ENCODE data around the gene RASSF4.

RASSF4 gene

DNA sequence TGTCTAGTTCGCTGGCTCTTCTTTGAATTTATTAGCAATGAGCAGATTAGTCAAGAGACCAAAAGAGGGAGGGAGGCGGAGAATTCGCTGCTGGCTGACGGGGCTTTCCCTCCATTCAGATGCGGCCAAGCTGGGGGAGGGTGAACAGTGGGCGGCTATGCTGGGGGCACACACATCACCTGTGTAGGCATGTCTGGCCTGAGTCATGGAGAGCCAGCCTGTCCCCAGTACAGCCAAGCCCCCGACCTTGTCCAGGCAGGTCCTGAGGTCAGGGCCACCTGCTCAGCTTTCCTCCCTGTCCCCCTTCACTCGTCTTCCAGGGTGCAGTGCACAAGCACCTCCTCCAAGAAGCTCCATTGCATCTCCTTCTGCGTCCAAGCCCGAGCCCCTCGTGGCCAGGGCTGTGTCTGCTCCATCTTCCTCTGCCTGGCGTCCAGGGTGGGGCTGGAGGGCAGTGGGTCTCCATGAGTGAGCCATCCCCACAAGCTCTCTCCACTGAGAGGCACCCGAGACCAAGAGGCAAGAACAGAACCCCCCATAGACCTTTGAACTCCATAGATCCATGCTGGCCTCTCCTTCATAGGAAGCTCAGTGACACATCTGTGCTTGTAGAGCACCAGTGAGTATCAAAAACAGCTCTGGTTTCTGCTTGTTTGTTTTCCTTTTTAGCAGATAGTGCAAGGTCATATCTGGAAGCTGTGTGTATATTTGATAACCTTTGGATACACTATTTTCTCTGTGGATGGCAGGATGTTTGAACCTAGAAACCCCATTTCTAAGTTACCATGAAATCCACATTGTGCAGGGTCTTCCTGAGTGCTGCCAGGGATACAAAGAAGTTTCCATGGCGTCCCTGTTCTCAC is 20.9 kb downstream of the RASSF4 start:
- Histone ChIP-seq H3K4me1 (ENCODE audit: control insufficient read depth in 2 of 2, insufficient read depth in 2 of 2, low read length in 2 of 2) (peaks cover 21 to 52% of the 10 kb centered on the region in 2 donors), H3K9ac (ENCODE audit: low read depth in 1 of 2, low read length in 2 of 2) (peak overlapping the region in 1 of 2 donors; percentile 37), H3K36me3 (ENCODE audit: control insufficient read depth in 2 of 2, insufficient read depth in 2 of 2, low read length in 2 of 2) (peaks cover 3 to 5% of the 10 kb centered on the region in 2 donors)

DNA sequence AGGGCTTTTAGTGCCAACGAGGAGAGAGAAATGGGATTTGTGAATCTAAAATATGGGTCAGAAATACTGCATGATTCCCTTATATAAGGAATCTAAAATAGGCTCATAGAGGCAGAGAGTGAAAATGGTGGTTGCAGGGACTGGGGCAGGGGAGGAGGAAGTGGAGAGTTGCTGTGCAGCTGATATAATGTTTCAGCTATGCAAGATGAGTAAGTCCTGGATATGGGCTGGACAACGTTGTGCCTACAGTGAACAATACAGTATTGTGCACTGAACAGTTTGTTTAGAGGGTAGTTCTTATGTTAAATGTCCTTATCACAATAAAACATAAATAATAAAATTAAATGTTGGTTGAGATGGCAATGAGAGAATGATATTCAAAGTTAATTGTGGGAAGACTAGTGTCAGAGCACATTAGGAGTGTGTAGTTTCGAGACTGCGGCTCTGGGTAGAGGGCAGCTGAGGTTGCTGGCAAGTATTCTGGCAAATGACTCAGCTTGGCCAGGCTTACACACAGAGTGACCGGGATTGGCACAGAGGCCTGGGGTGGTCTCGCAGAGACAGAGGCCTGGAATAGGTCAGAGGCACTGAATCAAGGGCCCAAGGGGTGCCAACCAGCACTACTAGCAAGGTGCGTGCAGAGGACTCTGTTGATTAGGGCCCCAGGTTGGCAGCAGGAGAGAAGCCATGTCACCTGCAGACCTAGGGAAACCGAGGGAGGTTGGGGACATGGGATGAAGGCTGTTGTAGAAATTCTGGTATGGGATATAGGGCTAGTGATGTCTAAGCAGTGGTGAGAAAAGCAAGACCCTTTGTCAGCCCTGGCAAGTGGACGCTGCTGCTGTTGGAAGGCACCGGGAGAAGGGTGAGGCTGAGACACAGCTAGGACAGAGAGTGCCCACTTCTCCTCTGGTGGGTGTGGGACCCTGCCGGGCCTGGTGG is 21.8 kb downstream of the RASSF4 start:
- peaks cover 21 to 44% of the 10 kb centered on the region in 2 donors for H3K4me1 ChIP-seq (ENCODE audit: control insufficient read depth in 2 of 2, insufficient read depth in 2 of 2, low read length in 2 of 2)
- peaks cover 3 to 5% of the 10 kb centered on the region in 2 donors for H3K36me3 ChIP-seq (ENCODE audit: control insufficient read depth in 2 of 2, insufficient read depth in 2 of 2, low read length in 2 of 2)
- no peaks in the 10 kb centered on the region for H3K27me3 ChIP-seq (ENCODE audit: control insufficient read depth in 2 of 2, insufficient read depth in 2 of 2, low read length in 2 of 2)
- H3K4me3 ChIP-seq (ENCODE audit: low read length in 2 of 2), result no peak overlapping the region
- peak overlapping the region; percentile 39 to 72 for H3K27ac ChIP-seq (ENCODE audit: low read depth in 2 of 2, low read length in 2 of 2)
- no peaks in the 10 kb centered on the region for H3K9me3 ChIP-seq (ENCODE audit: control insufficient read depth in 2 of 2, low read length in 2 of 2)
- peak overlapping the region in 1 of 2 donors; percentile 37 for H3K9ac ChIP-seq (ENCODE audit: low read depth in 1 of 2, low read length in 2 of 2)

More for the DNA sequence above, 20.9 kb downstream of the RASSF4 start:
- Histone ChIP-seq H3K9me3 (ENCODE audit: control insufficient read depth in 2 of 2, low read length in 2 of 2) (no peaks in the 10 kb centered on the region), H3K27me3 (ENCODE audit: control insufficient read depth in 2 of 2, insufficient read depth in 2 of 2, low read length in 2 of 2) (no peaks in the 10 kb centered on the region), H3K4me3 (ENCODE audit: low read length in 2 of 2) (no peak overlapping the region), H3K27ac (ENCODE audit: low read depth in 2 of 2, low read length in 2 of 2) (peak overlapping the region; percentile 39 to 63)

DNA sequence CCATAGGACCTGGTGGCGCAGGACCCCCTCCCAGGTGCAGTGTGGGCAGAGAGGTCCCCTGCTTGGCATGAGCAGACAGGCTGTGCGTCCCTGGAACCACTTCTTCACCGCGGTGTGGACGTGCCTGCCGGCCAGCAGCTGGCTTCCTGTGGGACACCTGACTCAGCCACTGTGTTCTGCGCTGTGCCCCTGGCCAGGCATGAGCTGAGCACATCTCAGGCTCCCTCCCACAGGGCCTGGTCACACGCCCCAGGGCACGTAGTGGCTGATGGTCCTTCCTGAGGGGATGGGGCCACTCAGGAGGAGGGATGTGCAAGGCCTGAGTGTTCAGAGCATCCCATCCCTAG is 22.5 kb downstream of the RASSF4 start:
- no peak overlapping the region for H3K4me3 ChIP-seq (ENCODE audit: low read length in 2 of 2)
- no peak overlapping the region for H3K9ac ChIP-seq (ENCODE audit: low read depth in 1 of 2, low read length in 2 of 2)
- peak overlapping the region; percentile 33 to 72 for H3K27ac ChIP-seq (ENCODE audit: low read depth in 2 of 2, low read length in 2 of 2)

GRCh38 chr10:44982496-44982895 is 22.9 kb downstream of the RASSF4 start:
- H3K27me3 ChIP-seq (ENCODE audit: control insufficient read depth in 2 of 2, insufficient read depth in 2 of 2, low read length in 2 of 2), result no peaks in the 10 kb centered on the region
- no peak overlapping the region for H3K4me3 ChIP-seq (ENCODE audit: low read length in 2 of 2)

More for the DNA sequence above, 22.5 kb downstream of the RASSF4 start:
- Histone ChIP-seq H3K9me3 (ENCODE audit: control insufficient read depth in 2 of 2, low read length in 2 of 2) (no peaks in the 10 kb centered on the region), H3K36me3 (ENCODE audit: control insufficient read depth in 2 of 2, insufficient read depth in 2 of 2, low read length in 2 of 2) (peaks cover 0 to 5% of the 10 kb centered on the region in 2 donors), H3K27me3 (ENCODE audit: control insufficient read depth in 2 of 2, insufficient read depth in 2 of 2, low read length in 2 of 2) (no peaks in the 10 kb centered on the region), H3K4me1 (ENCODE audit: control insufficient read depth in 2 of 2, insufficient read depth in 2 of 2, low read length in 2 of 2) (peaks cover 21 to 43% of the 10 kb centered on the region in 2 donors)

DNA sequence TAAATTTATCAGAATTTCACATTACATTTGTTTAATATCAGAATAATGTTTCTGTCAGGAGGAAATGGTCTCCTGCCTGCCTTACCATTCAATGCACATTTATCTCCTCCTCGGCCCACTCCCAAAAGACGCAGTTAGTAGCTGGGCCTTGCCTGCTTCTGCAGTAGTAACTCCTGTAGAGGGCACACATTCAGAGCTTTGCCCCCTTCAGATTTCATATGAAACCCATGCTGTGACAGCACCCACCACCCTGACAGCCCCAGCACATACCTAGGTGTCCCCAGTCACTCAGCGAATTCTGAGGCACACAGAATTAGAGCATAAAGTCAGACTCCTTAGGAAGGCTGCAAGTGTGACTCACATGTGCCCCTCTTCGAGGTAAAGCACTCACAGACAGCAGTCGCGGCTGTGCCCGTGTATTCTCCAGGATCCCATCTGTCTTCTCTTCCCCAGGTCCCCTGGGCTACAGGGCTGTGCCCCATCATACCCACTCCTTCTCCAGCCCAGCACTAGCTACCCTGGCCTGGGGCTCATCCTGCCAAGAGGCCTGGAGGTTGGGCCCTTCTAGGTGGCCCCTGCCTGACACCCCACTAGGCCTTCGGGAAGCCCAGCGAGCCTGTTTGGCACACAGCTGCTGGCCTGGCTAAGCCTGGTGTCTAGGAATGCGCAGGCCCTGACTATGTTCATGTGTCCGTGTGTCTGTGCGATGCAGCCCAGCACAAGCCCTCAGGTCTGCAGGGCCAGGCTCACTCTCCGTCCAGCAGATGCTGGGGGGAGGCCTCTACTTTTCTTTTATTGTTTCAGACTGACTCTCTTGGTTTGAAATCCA is 23.7 kb downstream of the RASSF4 start:
- peaks cover 0 to 8% of the 10 kb centered on the region in 2 donors for H3K36me3 ChIP-seq (ENCODE audit: control insufficient read depth in 2 of 2, insufficient read depth in 2 of 2, low read length in 2 of 2)
- H3K27me3 ChIP-seq (ENCODE audit: control insufficient read depth in 2 of 2, insufficient read depth in 2 of 2, low read length in 2 of 2), result no peaks in the 10 kb centered on the region
- no peak overlapping the region for H3K4me3 ChIP-seq (ENCODE audit: low read length in 2 of 2)
- H3K9ac ChIP-seq (ENCODE audit: low read depth in 1 of 2, low read length in 2 of 2), result no peak overlapping the region
- no peak overlapping the region for H3K27ac ChIP-seq (ENCODE audit: low read depth in 2 of 2, low read length in 2 of 2)
- no peaks in the 10 kb centered on the region for H3K9me3 ChIP-seq (ENCODE audit: control insufficient read depth in 2 of 2, low read length in 2 of 2)
- peaks cover 19 to 38% of the 10 kb centered on the region in 2 donors for H3K4me1 ChIP-seq (ENCODE audit: control insufficient read depth in 2 of 2, insufficient read depth in 2 of 2, low read length in 2 of 2)

More at GRCh38 chr10:44982496-44982895, 22.9 kb downstream of the RASSF4 start:
- H3K4me1 ChIP-seq (ENCODE audit: control insufficient read depth in 2 of 2, insufficient read depth in 2 of 2, low read length in 2 of 2), result peaks cover 21 to 43% of the 10 kb centered on the region in 2 donors
- H3K9me3 ChIP-seq (ENCODE audit: control insufficient read depth in 2 of 2, low read length in 2 of 2), result no peaks in the 10 kb centered on the region
- peaks cover 0 to 5% of the 10 kb centered on the region in 2 donors for H3K36me3 ChIP-seq (ENCODE audit: control insufficient read depth in 2 of 2, insufficient read depth in 2 of 2, low read length in 2 of 2)
- H3K27ac ChIP-seq (ENCODE audit: low read depth in 2 of 2, low read length in 2 of 2), result peak overlapping the region; percentile 15 to 33
- H3K9ac ChIP-seq (ENCODE audit: low read depth in 1 of 2, low read length in 2 of 2), result no peak overlapping the region

DNA sequence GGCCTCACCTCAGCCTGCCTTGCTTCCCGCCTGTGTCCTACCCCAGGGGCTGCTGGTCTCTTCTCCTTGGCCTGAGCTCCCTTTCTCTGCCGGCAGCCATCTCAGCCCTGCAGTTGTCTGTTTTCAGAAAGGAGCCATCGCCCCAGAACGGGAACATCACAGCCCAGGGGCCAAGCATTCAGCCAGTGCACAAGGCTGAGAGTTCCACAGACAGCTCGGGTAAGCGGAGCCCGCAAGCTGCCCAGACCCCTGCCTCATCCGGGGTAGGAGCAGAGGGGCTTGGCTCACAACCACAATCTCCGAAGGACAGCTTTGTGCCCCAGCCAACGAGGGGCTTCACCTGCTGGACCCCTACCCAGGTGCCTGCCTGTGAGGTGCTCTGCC is 24.3 kb downstream of the RASSF4 start:
- H3K27ac ChIP-seq (ENCODE audit: low read depth in 2 of 2, low read length in 2 of 2), result no peak overlapping the region
- no peaks in the 10 kb centered on the region for H3K27me3 ChIP-seq (ENCODE audit: control insufficient read depth in 2 of 2, insufficient read depth in 2 of 2, low read length in 2 of 2)
- H3K9ac ChIP-seq (ENCODE audit: low read depth in 1 of 2, low read length in 2 of 2), result no peak overlapping the region
- peaks cover 13 to 32% of the 10 kb centered on the region in 2 donors for H3K4me1 ChIP-seq (ENCODE audit: control insufficient read depth in 2 of 2, insufficient read depth in 2 of 2, low read length in 2 of 2)
- H3K4me3 ChIP-seq (ENCODE audit: low read length in 2 of 2), result no peak overlapping the region
- no peaks in the 10 kb centered on the region for H3K9me3 ChIP-seq (ENCODE audit: control insufficient read depth in 2 of 2, low read length in 2 of 2)
- H3K36me3 ChIP-seq (ENCODE audit: control insufficient read depth in 2 of 2, insufficient read depth in 2 of 2, low read length in 2 of 2), result peaks cover 5 to 8% of the 10 kb centered on the region in 2 donors

DNA sequence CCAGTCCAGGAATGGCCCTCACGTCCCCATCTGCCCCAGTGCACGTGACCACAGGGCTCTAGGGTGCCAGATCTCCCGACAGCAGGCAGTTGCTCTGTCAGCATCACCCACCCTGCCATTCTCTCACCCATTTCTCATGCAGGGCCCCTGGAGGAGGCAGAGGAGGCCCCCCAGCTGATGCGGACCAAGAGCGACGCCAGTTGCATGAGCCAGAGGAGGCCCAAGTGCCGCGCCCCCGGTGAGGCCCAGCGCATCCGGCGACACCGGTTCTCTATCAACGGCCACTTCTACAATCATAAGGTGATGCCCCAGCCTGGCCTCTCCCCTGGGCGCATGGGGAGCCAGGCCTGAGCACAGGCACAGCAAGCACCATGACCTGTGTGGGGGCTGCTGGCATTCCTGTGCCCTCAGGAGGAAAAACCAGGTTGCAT is 25.1 kb downstream of the RASSF4 start:
- Histone ChIP-seq H3K9me3 (ENCODE audit: control insufficient read depth in 2 of 2, low read length in 2 of 2) (no peaks in the 10 kb centered on the region), H3K4me1 (ENCODE audit: control insufficient read depth in 2 of 2, insufficient read depth in 2 of 2, low read length in 2 of 2) (peaks cover 5 to 24% of the 10 kb centered on the region in 2 donors), H3K36me3 (ENCODE audit: control insufficient read depth in 2 of 2, insufficient read depth in 2 of 2, low read length in 2 of 2) (peaks cover 6 to 8% of the 10 kb centered on the region in 2 donors), H3K27me3 (ENCODE audit: control insufficient read depth in 2 of 2, insufficient read depth in 2 of 2, low read length in 2 of 2) (no peaks in the 10 kb centered on the region), H3K4me3 (ENCODE audit: low read length in 2 of 2) (no peak overlapping the region), H3K9ac (ENCODE audit: low read depth in 1 of 2, low read length in 2 of 2) (no peak overlapping the region), H3K27ac (ENCODE audit: low read depth in 2 of 2, low read length in 2 of 2) (peak overlapping the region in 1 of 2 donors; percentile 44)

DNA sequence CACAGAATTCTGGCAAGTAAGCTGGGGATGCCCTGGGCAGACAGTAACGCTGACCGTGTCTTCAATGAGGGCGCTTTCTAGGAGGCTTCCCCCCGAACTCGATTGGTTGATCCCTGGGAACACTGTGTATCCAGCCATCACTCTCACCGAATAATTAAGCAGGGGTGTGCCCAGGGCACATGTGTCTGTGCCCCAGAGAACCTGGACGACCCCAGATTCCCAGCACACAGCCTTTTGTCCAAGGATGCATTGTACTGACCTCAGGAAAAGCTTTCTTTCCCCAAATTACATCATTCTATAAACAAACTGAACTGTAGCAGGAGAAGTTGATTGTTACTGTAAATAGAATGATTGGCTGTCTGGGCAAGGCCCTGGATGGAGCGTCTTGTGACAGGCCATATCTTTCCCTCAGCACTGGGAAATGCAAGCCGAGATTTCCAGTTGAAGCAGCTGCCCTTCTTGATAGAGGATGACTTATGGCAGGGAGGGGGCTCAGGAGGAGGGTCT is 25.6 kb downstream of the RASSF4 start:
- no peak overlapping the region for H3K4me3 ChIP-seq (ENCODE audit: low read length in 2 of 2)
- peaks cover 5 to 22% of the 10 kb centered on the region in 2 donors for H3K4me1 ChIP-seq (ENCODE audit: control insufficient read depth in 2 of 2, insufficient read depth in 2 of 2, low read length in 2 of 2)
- H3K9ac ChIP-seq (ENCODE audit: low read depth in 1 of 2, low read length in 2 of 2), result no peak overlapping the region
- H3K27ac ChIP-seq (ENCODE audit: low read depth in 2 of 2, low read length in 2 of 2), result peak overlapping the region in 1 of 2 donors; percentile 44
- H3K27me3 ChIP-seq (ENCODE audit: control insufficient read depth in 2 of 2, insufficient read depth in 2 of 2, low read length in 2 of 2), result no peaks in the 10 kb centered on the region
- no peaks in the 10 kb centered on the region for H3K9me3 ChIP-seq (ENCODE audit: control insufficient read depth in 2 of 2, low read length in 2 of 2)
- H3K36me3 ChIP-seq (ENCODE audit: control insufficient read depth in 2 of 2, insufficient read depth in 2 of 2, low read length in 2 of 2), result peaks cover 6 to 8% of the 10 kb centered on the region in 2 donors

DNA sequence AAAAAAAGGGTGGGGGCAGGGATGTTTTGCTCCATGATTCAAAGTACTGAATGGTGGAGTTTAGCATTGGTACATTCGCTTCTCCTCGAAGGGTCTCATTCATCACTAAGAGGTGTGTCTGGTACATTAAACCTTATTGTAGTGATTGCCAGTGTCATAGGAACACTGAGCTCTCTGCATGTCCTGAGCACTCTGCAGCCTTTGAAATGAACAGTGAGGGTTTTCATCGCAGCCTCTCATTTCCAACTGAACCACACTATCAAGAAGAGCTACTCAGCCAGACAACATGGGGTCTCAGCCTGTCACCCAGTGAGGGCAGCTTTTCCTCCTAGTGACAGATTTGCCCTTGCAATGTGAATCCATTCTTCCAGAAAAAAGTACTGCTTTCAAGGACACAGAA is 26.6 kb downstream of the RASSF4 start:
- peak overlapping the region in 1 of 2 donors; percentile 40 for H3K27ac ChIP-seq (ENCODE audit: low read depth in 2 of 2, low read length in 2 of 2)
- H3K27me3 ChIP-seq (ENCODE audit: control insufficient read depth in 2 of 2, insufficient read depth in 2 of 2, low read length in 2 of 2), result no peaks in the 10 kb centered on the region
- H3K9ac ChIP-seq (ENCODE audit: low read depth in 1 of 2, low read length in 2 of 2), result no peak overlapping the region
- peaks cover 6 to 11% of the 10 kb centered on the region in 2 donors for H3K36me3 ChIP-seq (ENCODE audit: control insufficient read depth in 2 of 2, insufficient read depth in 2 of 2, low read length in 2 of 2)
- no peaks in the 10 kb centered on the region for H3K9me3 ChIP-seq (ENCODE audit: control insufficient read depth in 2 of 2, low read length in 2 of 2)
- peaks cover 0 to 12% of the 10 kb centered on the region in 2 donors for H3K4me1 ChIP-seq (ENCODE audit: control insufficient read depth in 2 of 2, insufficient read depth in 2 of 2, low read length in 2 of 2)
- H3K4me3 ChIP-seq (ENCODE audit: low read length in 2 of 2), result no peak overlapping the region
